Measurements from ENCODE around the gene ITGB3. TPM values are rescaled to one million over a fixed set of nuclear protein-coding genes. Genes with fewer than 3 reads are reported as not detected.

The ITGB3 gene
- total and polyA plus RNA-seq, 9 of the 15 experiments (the other 6 are each of a cell fraction or from before 2014, with no cell fraction given), result 0.08 to 2.6 (median 0.62) TPM; not detected in 1

DNA sequence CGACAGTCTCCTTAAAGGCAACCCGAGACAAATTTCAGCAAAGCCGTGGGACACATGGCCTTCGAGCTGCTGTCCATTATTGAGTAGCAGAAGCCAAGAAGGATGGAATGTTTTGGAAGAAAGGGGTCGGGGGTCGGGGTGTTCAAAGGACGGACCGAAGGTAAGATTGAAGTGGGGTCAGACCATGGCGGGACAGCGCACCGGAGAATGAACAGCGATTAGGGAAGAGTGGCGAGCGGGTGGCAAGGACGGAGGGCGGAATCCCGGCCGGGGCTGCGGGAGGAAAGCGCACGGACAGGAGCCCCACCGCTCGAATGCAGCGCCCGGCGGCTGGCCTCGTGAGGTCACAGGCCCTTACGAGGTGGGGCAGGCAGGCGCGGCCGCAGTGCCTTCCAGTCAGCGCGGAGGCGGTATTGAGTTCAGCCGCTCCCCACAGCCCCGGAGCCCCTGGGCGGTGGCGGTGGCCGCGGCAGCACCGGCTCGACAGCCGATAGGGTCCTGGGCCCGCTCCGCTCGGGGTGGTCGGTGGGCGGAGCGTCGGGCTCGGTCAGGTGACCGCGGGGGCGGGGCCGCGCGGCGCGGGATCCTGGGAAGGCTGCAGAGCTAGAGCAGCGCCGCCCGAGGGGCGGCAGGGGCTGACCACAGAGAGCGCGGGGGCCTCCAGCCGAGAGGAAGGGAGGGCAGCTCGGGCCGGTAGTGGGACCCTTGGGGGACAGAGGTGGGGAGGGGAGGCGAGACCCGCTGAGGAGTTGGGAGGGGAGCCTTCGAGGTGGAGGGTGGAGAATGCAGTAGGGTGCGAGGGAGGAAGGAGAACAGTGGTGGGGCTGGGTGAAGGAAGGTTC is 70.0 kb downstream of the ITGB3 start, which contains the start of gene EFCAB13 (continued):
- TF ChIP-seq, protein P1, sequence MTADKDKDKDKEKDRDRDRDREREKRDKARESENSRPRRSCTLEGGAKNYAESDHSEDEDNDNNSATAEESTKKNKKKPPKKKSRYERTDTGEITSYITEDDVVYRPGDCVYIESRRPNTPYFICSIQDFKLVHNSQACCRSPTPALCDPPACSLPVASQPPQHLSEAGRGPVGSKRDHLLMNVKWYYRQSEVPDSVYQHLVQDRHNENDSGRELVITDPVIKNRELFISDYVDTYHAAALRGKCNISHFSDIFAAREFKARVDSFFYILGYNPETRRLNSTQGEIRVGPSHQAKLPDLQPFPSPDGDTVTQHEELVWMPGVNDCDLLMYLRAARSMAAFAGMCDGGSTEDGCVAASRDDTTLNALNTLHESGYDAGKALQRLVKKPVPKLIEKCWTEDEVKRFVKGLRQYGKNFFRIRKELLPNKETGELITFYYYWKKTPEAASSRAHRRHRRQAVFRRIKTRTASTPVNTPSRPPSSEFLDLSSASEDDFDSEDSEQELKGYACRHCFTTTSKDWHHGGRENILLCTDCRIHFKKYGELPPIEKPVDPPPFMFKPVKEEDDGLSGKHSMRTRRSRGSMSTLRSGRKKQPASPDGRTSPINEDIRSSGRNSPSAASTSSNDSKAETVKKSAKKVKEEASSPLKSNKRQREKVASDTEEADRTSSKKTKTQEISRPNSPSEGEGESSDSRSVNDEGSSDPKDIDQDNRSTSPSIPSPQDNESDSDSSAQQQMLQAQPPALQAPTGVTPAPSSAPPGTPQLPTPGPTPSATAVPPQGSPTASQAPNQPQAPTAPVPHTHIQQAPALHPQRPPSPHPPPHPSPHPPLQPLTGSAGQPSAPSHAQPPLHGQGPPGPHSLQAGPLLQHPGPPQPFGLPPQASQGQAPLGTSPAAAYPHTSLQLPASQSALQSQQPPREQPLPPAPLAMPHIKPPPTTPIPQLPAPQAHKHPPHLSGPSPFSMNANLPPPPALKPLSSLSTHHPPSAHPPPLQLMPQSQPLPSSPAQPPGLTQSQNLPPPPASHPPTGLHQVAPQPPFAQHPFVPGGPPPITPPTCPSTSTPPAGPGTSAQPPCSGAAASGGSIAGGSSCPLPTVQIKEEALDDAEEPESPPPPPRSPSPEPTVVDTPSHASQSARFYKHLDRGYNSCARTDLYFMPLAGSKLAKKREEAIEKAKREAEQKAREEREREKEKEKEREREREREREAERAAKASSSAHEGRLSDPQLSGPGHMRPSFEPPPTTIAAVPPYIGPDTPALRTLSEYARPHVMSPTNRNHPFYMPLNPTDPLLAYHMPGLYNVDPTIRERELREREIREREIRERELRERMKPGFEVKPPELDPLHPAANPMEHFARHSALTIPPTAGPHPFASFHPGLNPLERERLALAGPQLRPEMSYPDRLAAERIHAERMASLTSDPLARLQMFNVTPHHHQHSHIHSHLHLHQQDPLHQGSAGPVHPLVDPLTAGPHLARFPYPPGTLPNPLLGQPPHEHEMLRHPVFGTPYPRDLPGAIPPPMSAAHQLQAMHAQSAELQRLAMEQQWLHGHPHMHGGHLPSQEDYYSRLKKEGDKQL (CRISPR knock-in tag; IDR thresholded peaks at IDR 0.05; ENCODE audit: borderline replicate concordance), result no peak
- TF ChIP-seq SIRT6 (IDR thresholded peaks at IDR 0.05; ENCODE audit: low read depth, low read length), result no peak
- TF ChIP-seq SMARCA4 (IDR thresholded peaks at IDR 0.05), result peak; percentile 49
- 0 out of 2 replicates have a peak, but pooled peaks have one; percentile 53 for TF ChIP-seq SMARCA5 (IDR thresholded peaks at IDR 0.05)
- no peak for TF ChIP-seq TAF15 (IDR thresholded peaks at IDR 0.05; ENCODE audit: low read depth, low read length)
- TF ChIP-seq SPI1 (IDR thresholded peaks at IDR 0.05; ENCODE audit: borderline replicate concordance, low read depth, low read length), result no peak
- TF ChIP-seq ZNF511 (CRISPR knock-in tag; IDR thresholded peaks at IDR 0.05), result peak; percentile 95
- no peak for TF ChIP-seq ARID3A (IDR thresholded peaks at IDR 0.05; ENCODE audit: borderline replicate concordance, low read depth, low read length)
- TF ChIP-seq NR3C1 (CRISPR knock-in tag; IDR thresholded peaks at IDR 0.05), result peak; percentile 94
- peak; percentile 35 for TF ChIP-seq TAF9B (IDR thresholded peaks at IDR 0.05; ENCODE audit: partially characterized antibody)
- TF ChIP-seq MTA3 (IDR thresholded peaks at IDR 0.05; ENCODE audit: borderline replicate concordance), result peak; percentile 90; the same call in 1 of the 2 replicates
- peak; percentile 64; the same call in 1 of the 2 replicates for TF ChIP-seq NBN (IDR thresholded peaks at IDR 0.05; ENCODE audit: low read depth)
- no peak for TF ChIP-seq ZNF408 (CRISPR knock-in tag; IDR thresholded peaks at IDR 0.05; ENCODE audit: low read depth)
- TF ChIP-seq ID3 (CRISPR knock-in tag; IDR thresholded peaks at IDR 0.05), result no peak
- TF ChIP-seq ID3 (tag; IDR thresholded peaks at IDR 0.05), result peak; percentile 51
- TF ChIP-seq NFRKB (IDR thresholded peaks at IDR 0.05; ENCODE audit: low read depth), result peak; percentile 66; the same call in 1 of the 2 replicates
- no peak for TF ChIP-seq SLC30A9 (CRISPR knock-in tag; IDR thresholded peaks at IDR 0.05)
- no peak for TF ChIP-seq ARNT (IDR thresholded peaks at IDR 0.05)
- TF ChIP-seq MXI1 (IDR thresholded peaks at IDR 0.05; ENCODE audit: low read depth, low read length), result no peak
- no peak for TF ChIP-seq POLR3G (IDR thresholded peaks at IDR 0.05; ENCODE audit: extremely low read depth, insufficient read length, insufficient replicate concordance)
- TF ChIP-seq CCAR2 (IDR thresholded peaks at IDR 0.05; ENCODE audit: low read depth, low read length), result no peak
